Spinal cord (tissue), 10 donors: Measurements from ENCODE around the gene FOLR3. TPM values are rescaled to one million over a fixed set of nuclear protein-coding genes. Genes with fewer than 3 reads are reported as not detected.
"Not testable (repeated sequence)": the region's sequence is repeated elsewhere in the genome, so short reads cannot be mapped to it uniquely, and the experiment has no call there.

Source experiments
- DNase-seq, 6 donors: peaks; one replicate each; pipeline versions ENCODE4 v3.0.0 to v3.0.0-alpha.2; 2013 to 2015; ENCODE audit warnings: low spot score in 6 of 6, low read depth in 4 of 6
- H3K27ac ChIP-seq: one replicate; pipeline ENCODE4 v1.5.1; 2013; ENCODE audit warnings: low read depth, low read length, control low read depth
- H3K27me3 ChIP-seq: one replicate; pipeline ENCODE4 v1.6.1; 2013; ENCODE audit warnings: low read length; ENCODE audit not compliant: control insufficient read depth, insufficient read depth
- H3K36me3 ChIP-seq: one replicate; pipeline ENCODE4 v1.6.1; 2013; ENCODE audit warnings: low read length; ENCODE audit not compliant: control insufficient read depth, insufficient read depth
- H3K4me1 ChIP-seq: one replicate; pipeline ENCODE4 v1.6.1; 2013; ENCODE audit warnings: low read length; ENCODE audit not compliant: control insufficient read depth, insufficient read depth
- H3K4me3 ChIP-seq: one replicate; pipeline ENCODE4 v1.5.1; 2013; ENCODE audit warnings: low read depth, low read length, control low read depth
- H3K9me3 ChIP-seq: one replicate; pipeline ENCODE4 v1.6.1; 2013; ENCODE audit warnings: low read length; ENCODE audit not compliant: control insufficient read depth, insufficient read depth
- WGBS: methylation state at CpG from one replicate; pipeline ENCODE4 v1.1.5; 2013; ENCODE audit warnings: missing lambda C conversion rate; ENCODE audit not compliant: insufficient coverage; 5-methylcytosine and 5-hydroxymethylcytosine counted together
- polyA plus RNA-seq, 2 donors: library from polyadenylated mRNA; unstranded; fragments of 120-200 nt; gene quantifications; one replicate each; pipeline ENCODE4 v1.2.1, GENCODE V29; 2013; ENCODE audit not compliant: insufficient read length in 2 of 2
- total RNA-seq, 2 donors: library from RNA; depleted of rRNA in 1 of 2; stranded (reverse); fragments of 120-200 nt in 1 of 2; fragments of >200 nt in 1 of 2; gene quantifications; one replicate each; pipeline versions ENCODE4 v1.2.3 to v1.2.4, GENCODE V29; 2013 to 2014
- donor health status: healthy.

The FOLR3 gene
- total and polyA plus RNA-seq, 4 donors = 0.89 TPM; not detected in 3

DNA sequence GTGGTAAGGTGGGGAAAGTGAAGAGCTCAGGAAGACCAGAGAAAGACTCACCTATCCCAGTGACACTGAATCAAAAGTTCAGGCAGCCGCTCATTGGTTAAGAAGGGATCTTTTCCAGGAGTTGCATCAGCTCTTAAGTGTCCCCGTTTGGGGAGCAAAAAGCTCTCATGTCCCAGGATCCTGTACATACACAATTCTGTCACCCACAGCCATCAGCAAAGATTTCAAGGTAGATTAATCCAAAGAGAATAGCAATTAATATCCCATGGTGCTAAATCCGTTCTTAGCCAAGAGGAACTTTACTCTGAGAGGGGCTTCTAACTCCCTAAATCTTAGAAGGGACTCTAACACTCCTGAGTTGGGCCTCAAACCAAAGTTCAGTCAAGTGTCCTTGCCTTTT lies 19.3 kb downstream of the FOLR3 start:
- H3K27me3 ChIP-seq = no peaks in the 10 kb centered on the region
- DNase-seq = no peak
- H3K4me1 ChIP-seq = no peaks in the 10 kb centered on the region
- no peaks in the 10 kb centered on the region for H3K36me3 ChIP-seq
- no peak overlapping the region for H3K27ac ChIP-seq
- H3K4me3 ChIP-seq = no peak overlapping the region
- WGBS = 90% methylated on average over 3 of the region's 3 CpGs
- no peaks in the 10 kb centered on the region for H3K9me3 ChIP-seq

DNA sequence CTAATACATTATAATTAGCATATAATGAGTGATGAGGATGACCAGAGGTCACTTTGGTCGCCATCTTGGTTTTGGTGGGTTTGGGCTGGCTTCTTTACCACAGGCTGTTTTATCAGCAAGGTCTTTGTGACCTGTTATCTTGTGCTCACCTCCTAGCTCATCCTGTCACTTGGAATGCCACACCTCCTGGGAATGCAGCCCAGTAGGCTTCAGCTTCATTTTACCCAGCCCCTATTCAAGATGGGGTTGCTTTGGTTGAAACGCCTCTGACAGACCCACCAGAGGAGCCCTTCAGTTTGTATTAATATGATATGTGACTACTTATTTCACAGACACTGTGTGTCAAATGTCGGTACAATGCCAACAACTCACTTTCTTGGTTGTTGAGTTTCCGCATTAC lies 20.2 kb downstream of the FOLR3 start:
- peaks cover 4% of the 10 kb centered on the region for H3K27me3 ChIP-seq
- 20% methylated on average over 1 of the region's 4 CpGs for WGBS
- H3K4me1 ChIP-seq = no peaks in the 10 kb centered on the region
- no peak overlapping the region for H3K4me3 ChIP-seq
- H3K27ac ChIP-seq = no peak overlapping the region
- DNase-seq = no peak
- no peaks in the 10 kb centered on the region for H3K36me3 ChIP-seq
- no peaks in the 10 kb centered on the region for H3K9me3 ChIP-seq

DNA sequence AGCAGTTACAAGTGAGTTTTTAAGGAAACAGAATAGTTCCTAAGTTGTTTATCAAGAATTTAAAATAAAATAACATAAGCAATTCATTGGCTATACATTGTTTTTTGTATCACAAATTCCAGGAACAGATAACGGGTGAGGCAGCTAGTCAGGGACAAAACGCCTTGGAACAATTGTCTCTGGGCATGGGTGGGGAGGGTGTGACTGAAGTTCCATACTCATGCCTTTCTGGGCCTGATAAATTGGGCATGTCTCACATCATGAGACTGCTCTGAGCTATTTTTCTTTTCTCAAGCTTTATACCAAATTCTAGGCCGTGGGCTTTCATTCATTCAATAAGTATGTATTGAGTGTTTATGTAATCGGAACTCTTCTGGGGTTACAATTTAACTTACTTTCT lies 21.6 kb downstream of the FOLR3 start:
- peaks cover 4% of the 10 kb centered on the region for H3K27me3 ChIP-seq
- no peaks in the 10 kb centered on the region for H3K4me1 ChIP-seq
- no CpG with 5 or more reads among the region's 4 CpGs for WGBS
- DNase-seq = no peak
- no peaks in the 10 kb centered on the region for H3K9me3 ChIP-seq
- no peak overlapping the region for H3K27ac ChIP-seq
- no peaks in the 10 kb centered on the region for H3K36me3 ChIP-seq
- H3K4me3 ChIP-seq = no peak overlapping the region

DNA sequence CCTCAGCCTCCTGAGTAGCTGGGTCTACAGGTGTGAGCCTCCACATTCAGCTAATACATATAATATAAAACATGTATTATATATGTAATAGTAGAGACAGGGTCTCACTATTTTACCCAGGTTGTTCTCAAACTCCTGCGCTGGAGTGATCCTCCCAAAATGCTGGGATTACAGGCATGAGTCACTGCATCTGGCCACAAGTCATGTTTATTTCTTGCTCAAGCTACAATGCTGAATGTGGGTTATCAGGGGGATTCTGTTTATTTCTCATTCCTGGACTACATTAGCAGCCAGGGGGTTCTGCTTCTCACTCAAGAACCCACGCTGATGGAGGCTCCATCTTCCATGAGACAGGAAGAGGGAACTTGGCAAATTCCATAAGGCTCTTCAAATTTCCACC lies 24.8 kb downstream of the FOLR3 start:
- H3K9me3 ChIP-seq = no peaks in the 10 kb centered on the region
- no peak overlapping the region for H3K27ac ChIP-seq
- DNase-seq = no peak
- H3K4me1 ChIP-seq = no peaks in the 10 kb centered on the region
- H3K4me3 ChIP-seq = no peak overlapping the region
- H3K27me3 ChIP-seq = peaks cover 4% of the 10 kb centered on the region
- no peaks in the 10 kb centered on the region for H3K36me3 ChIP-seq
- WGBS = 100% methylated on average over 1 of the region's 2 CpGs

DNA sequence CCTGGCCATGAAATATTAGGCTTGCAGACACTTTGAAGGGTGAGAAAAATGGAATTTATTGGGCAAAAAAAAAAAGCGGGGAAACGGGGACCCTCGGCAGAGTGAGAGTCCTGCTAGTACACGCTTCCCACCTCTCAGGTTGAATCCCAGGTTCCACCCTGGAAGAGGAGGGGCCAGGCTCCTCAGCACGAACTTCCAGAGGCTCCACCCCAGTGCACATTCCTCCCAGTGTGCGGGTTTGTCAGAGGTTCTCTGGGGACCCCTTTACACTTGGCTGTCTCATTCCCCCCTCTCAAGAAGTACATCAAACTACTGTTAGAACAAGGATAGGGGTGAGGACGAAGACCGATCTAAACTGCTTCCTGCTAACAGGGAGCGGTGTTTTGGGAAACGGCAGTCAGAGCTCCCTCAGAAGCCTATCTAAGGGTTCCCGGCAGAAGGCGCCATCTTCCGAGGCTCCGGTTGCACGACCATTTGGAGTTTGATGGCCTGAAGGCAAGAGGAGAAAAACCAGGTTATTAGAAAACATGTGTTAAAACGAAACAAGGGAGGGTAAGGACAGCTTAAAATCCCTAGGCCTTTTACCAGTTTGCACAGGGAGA lies 27.5 kb downstream of the FOLR3 start:
- H3K27me3 ChIP-seq = peaks cover 4% of the 10 kb centered on the region
- H3K27ac ChIP-seq = no peak overlapping the region
- 92% methylated on average over 12 of the region's 16 CpGs for WGBS
- no peaks in the 10 kb centered on the region for H3K4me1 ChIP-seq
- no peak overlapping the region for H3K4me3 ChIP-seq
- no peaks in the 10 kb centered on the region for H3K9me3 ChIP-seq
- no peak for DNase-seq
- no peaks in the 10 kb centered on the region for H3K36me3 ChIP-seq

DNA sequence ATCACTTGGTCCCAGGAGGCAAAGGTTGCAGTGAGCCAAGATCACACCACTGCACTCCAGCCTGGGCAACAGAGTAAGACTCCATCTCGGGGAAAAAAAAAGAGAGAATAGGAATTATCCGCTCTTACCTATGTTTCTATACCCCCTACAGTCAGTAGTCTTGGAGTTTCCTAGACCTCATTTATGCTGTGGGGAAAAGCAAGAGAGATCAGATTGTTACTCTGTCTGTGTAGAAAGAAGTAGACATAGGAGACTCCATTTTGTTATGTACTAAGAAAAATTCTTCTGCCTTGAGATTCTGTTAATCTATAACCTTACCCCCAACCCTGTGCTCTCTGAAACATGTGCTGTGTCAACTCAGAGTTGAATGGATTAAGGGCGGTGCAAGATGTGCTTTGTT lies 28.7 kb downstream of the FOLR3 start:
- DNase-seq, H3K27me3 ChIP-seq, H3K27ac ChIP-seq, H3K4me3 ChIP-seq, H3K4me1 ChIP-seq, H3K9me3 ChIP-seq, H3K36me3 ChIP-seq: not testable (repeated sequence)
- no CpG with 5 or more reads among the region's 3 CpGs for WGBS

DNA sequence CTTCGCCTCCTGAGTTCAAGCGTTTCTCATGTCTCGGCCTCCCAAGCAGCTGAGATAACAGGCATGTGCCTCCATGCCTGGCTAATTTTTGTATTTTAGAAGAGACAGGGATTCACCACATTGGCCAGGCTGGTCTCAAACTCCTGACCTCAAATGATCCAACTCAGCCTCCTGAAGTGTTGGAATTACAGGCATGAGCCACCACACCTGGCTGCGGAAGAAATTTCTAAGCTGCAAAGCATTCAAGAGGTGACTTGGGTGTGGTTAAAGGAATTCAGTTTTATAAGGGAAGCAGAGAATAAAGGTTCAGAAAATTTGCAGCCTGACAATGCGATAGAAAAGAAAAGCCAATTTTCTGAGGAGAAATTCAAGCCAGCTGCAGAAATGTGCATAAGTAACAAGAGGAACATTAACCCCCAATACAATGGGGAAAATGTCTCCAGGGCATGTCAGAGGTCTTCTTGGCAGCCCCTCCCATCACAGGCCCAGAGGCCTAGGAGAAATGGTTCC lies 33.6 kb downstream of the FOLR3 start:
- not testable (repeated sequence) for H3K4me1 ChIP-seq, H3K9me3 ChIP-seq, DNase-seq, H3K36me3 ChIP-seq, H3K27me3 ChIP-seq, H3K27ac ChIP-seq, H3K4me3 ChIP-seq
- WGBS = 100% methylated on average over 3 of the region's 5 CpGs

DNA sequence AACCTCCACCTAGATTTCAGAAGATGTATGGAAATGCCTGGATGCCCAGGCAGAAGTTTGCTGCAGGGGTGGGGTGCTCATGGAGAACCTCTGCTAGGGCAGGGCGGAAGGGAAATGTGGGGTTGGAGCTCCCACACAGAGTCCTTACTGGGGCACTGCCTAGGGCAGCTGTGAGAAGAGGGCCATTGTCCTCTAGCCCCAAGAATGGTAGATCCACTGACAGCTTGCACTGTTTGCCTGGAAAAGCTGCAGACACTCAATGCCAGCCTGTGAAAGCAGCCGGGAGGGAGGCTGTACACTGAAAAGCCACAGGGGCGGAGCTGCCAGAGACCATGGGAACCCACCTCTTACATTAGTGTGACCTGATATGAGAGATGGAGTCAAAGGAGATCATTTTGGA lies 34.2 kb downstream of the FOLR3 start:
- not testable (repeated sequence) for H3K27ac ChIP-seq, H3K4me1 ChIP-seq, DNase-seq

DNA sequence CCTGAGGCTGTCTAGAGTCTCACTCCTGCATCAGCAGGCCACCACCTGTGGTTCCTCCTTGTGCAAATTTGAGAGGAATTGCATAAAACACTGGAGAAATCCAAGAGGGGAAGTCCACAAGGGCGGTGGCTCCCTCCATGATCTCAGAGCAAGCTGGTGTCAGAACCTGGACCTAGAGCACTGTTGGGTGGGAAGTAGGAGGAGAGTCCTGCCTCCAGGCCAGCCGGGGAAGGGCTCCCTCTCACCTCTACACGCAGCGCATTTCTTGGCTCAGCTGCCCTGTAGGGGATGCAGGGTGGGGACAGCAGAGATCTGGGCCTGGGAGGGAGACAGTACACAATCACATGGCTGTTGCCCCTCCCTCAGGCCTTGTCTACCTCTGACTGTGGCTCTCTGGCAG lies 36.5 kb downstream of the FOLR3 start:
- not testable (repeated sequence) for H3K27me3 ChIP-seq, DNase-seq, H3K27ac ChIP-seq, H3K9me3 ChIP-seq, H3K4me3 ChIP-seq, H3K36me3 ChIP-seq, H3K4me1 ChIP-seq
- 77% methylated on average over 1 of the region's 4 CpGs for WGBS

More for the DNA sequence above, 34.2 kb downstream of the FOLR3 start:
- H3K4me3 ChIP-seq, H3K27me3 ChIP-seq, H3K36me3 ChIP-seq, H3K9me3 ChIP-seq: not testable (repeated sequence)
- WGBS = 82% methylated on average over 1 of the region's 3 CpGs

DNA sequence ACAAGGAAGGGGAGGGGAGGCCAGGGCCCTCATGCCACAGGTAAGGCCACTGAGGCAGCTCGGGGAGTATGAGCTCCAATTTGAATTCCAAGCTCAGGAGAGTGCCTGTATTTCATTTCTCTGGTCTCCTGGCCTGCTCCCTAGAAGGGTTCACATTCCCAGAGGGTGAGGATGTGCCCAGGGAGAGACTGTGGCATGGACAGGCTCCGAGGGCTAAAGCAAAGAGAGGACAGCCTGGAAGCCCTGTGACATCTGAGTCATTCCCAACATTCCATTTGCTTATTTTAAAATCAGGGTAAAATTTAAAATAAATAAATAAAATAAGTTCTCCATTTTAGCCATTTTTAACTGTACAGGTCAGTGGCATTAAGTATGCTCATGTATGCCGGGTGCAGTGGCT lies 37.8 kb downstream of the FOLR3 start:
- H3K4me3 ChIP-seq = no peak overlapping the region
- H3K9me3 ChIP-seq = no peaks in the 10 kb centered on the region
- H3K27me3 ChIP-seq = no peaks in the 10 kb centered on the region
- WGBS = 88% methylated on average over 1 of the region's 3 CpGs
- H3K4me1 ChIP-seq = peaks cover 3% of the 10 kb centered on the region
- H3K27ac ChIP-seq = no peak overlapping the region
- no peak for DNase-seq
- no peaks in the 10 kb centered on the region for H3K36me3 ChIP-seq
